Measurements from ENCODE around the gene JPH4. TPM values are rescaled to one million over a fixed set of nuclear protein-coding genes. Genes with fewer than 3 reads are reported as not detected.

The JPH4 gene
- 0.46 TPM for total RNA-seq (2013)
- 1 to 10 TPM; 2.2 to 4.1 (median 3.7) TPM for polyA plus RNA-seq
- polyA minus RNA-seq = 0.28 and 0.56 TPM in 2 replicates
- 0.25 to 2.0 (median 1.1) reads per million in 11 experiments for total RNA-seq

DNA sequence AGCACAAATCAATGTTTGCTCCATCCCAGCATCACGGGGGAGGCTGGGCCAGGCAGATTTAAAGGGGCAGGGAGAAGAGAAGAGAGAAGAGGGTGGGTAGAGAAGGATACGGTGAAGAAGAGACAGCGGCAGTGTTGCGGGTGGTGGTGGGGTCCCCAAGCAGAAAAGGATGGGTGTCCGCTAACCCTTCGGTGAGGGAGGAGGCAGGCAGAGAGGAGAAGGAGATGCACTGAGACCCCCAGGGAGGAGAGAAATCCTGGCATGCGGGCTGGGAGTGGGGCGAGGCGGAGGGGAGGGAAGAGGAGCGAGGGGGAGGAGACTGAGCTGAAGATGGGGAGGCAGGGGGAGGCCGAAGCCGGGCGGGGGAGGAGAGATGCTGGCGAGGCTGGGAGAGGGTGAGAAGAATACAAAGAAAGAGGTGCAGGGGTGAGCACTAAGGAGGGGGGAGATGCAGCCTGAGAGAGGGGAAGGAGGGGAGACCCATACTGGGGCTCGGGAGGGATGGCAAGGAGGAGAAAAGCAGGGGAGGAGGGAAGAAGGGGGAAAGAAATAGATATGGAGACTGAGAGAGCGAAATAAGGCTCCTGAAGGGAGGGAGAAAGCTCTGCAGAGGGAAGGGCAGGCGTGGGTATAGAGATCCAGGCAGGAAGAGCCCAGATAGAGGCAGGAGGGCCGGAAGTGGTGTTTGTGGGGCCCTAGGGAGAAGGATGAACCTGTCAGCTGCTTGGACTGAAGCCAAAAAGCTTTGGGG lies at the start of gene JPH4:
JPH4 (minus strand) TSS at position 231 of the 751 bp plus-strand sequence. CDS start 1,337 bp downstream, outside the sequence.
- H3K4me3 Mint-ChIP-seq = peak within 1 kb of the TSS in 1 of 2 donors; percentile 67
- no peak for DNase-seq
- Histone ChIP-seq H3K27me3 (ENCODE audit: control insufficient read depth in 2 of 2, insufficient read depth in 2 of 2, low read length in 2 of 2) (peaks cover 37 to 52% of the 10 kb centered on the region in 2 donors), H3K36me3 (replicated peaks in 1 of 2; ENCODE audit: control insufficient read depth in 1 of 2, insufficient read depth in 2 of 2, low read length in 2 of 2) (no peaks in the 10 kb centered on the region), H2AFZ (ENCODE audit: insufficient read depth, low read depth, low read length, poor library complexity, severe bottlenecking) (no peak within 1 kb of the TSS), H3K79me2 (ENCODE audit: insufficient read depth, low read length) (no peaks in the 10 kb centered on the region), H3K9ac (ENCODE audit: insufficient read depth, low read length, poor library complexity, severe bottlenecking) (no peak within 1 kb of the TSS), H4K20me1 (ENCODE audit: insufficient read depth, low read length) (no peaks in the 10 kb centered on the region), H3K4me3 (replicated peaks in 1 of 3; ENCODE audit: low read depth in 2 of 3, low read length in 3 of 3) (no peak within 1 kb of the TSS), H3K4me1 (ENCODE audit: control insufficient read depth in 1 of 2, insufficient read depth in 2 of 2, low read length in 2 of 2) (peaks cover 11 to 23% of the 10 kb centered on the region in 2 donors), H3K4me2 (replicated peaks; ENCODE audit: extremely low read depth, low read length, poor library complexity, severe bottlenecking) (no peak within 1 kb of the TSS), H3K9me3 (replicated peaks in 1 of 2; ENCODE audit: control insufficient read depth in 1 of 2, insufficient read depth in 1 of 2, low read length in 2 of 2) (peaks cover 0 to 6% of the 10 kb centered on the region in 2 donors), H3K27ac (ENCODE audit: low read depth in 1 of 2, low read length in 2 of 2) (no peak within 1 kb of the TSS)
- H3K36me3 Mint-ChIP-seq = peaks cover 3 to 7% of the 10 kb centered on the region in 2 donors
- intact Hi-C loops (cut with micrococcal nuclease) = no loop called here
- H3K9me3 Mint-ChIP-seq = peaks cover 0 to 18% (median 10%) of the 10 kb centered on the region in 7 donors
- peaks cover 11% of the 10 kb centered on the region for H3K4me1 Mint-ChIP-seq
- TF ChIP-seq, protein P1, sequence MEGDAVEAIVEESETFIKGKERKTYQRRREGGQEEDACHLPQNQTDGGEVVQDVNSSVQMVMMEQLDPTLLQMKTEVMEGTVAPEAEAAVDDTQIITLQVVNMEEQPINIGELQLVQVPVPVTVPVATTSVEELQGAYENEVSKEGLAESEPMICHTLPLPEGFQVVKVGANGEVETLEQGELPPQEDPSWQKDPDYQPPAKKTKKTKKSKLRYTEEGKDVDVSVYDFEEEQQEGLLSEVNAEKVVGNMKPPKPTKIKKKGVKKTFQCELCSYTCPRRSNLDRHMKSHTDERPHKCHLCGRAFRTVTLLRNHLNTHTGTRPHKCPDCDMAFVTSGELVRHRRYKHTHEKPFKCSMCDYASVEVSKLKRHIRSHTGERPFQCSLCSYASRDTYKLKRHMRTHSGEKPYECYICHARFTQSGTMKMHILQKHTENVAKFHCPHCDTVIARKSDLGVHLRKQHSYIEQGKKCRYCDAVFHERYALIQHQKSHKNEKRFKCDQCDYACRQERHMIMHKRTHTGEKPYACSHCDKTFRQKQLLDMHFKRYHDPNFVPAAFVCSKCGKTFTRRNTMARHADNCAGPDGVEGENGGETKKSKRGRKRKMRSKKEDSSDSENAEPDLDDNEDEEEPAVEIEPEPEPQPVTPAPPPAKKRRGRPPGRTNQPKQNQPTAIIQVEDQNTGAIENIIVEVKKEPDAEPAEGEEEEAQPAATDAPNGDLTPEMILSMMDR (IDR thresholded peaks at IDR 0.05) = no peak
- H3K27me3 Mint-ChIP-seq (ENCODE audit: low read depth in 3 of 3) = peaks cover 47 to 66% (median 62%) of the 10 kb centered on the region in 3 donors
- H3K27ac Mint-ChIP-seq = no peak within 1 kb of the TSS
- 44% methylated on average over 17 of the region's 18 CpGs for WGBS (ENCODE audit: insufficient coverage)

DNA sequence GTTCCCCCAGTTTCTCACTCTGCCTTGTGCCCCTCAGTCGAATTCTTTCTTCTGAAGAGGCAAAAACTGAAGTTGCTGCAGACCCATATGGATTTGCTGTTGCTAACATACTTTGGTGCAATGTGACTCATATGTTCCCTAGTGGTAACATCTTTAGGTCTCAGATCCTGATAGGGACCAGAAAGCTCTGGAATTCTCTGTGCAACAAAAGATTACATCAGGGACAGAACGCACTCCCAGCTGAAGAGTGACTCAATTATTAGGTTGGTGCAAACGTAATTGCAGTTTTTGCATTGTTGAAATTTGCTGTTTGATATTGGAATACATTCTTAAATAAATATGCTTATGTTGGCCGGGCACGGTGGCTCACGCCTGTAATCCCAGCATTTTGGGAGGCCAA lies 49.4 kb upstream of the JPH4 start:
- intact Hi-C loops (cut with micrococcal nuclease) = no loop called here
- no peaks in the 10 kb centered on the region for H4K20me1 ChIP-seq (ENCODE audit: insufficient read depth, low read length)
- H3K27ac Mint-ChIP-seq = no peak overlapping the region
- no peak overlapping the region for H3K4me2 ChIP-seq (replicated peaks; ENCODE audit: extremely low read depth, low read length, poor library complexity, severe bottlenecking)
- WGBS (ENCODE audit: insufficient coverage) = 100% methylated on average over 5 of the region's 6 CpGs
- no peaks in the 10 kb centered on the region for H3K27me3 ChIP-seq (ENCODE audit: control insufficient read depth in 2 of 2, insufficient read depth in 2 of 2, low read length in 2 of 2)
- H3K4me3 Mint-ChIP-seq = no peak overlapping the region
- H3K4me3 ChIP-seq (replicated peaks in 1 of 3; ENCODE audit: low read depth in 2 of 3, low read length in 3 of 3) = no peak overlapping the region
- H3K27ac ChIP-seq (ENCODE audit: low read depth in 1 of 2, low read length in 2 of 2) = no peak overlapping the region
- peaks cover 9 to 25% (median 16%) of the 10 kb centered on the region in 7 donors for H3K9me3 Mint-ChIP-seq
- TF ChIP-seq, protein P1 (IDR thresholded peaks at IDR 0.05) = no peak
- peaks cover 4 to 9% (median 8%) of the 10 kb centered on the region in 3 donors for H3K27me3 Mint-ChIP-seq (ENCODE audit: low read depth in 3 of 3)
- H3K36me3 Mint-ChIP-seq = no peaks in the 10 kb centered on the region
- no peaks in the 10 kb centered on the region for H3K4me1 ChIP-seq (ENCODE audit: control insufficient read depth in 1 of 2, insufficient read depth in 2 of 2, low read length in 2 of 2)
- H3K36me3 ChIP-seq (replicated peaks in 1 of 2; ENCODE audit: control insufficient read depth in 1 of 2, insufficient read depth in 2 of 2, low read length in 2 of 2) = no peaks in the 10 kb centered on the region
- no peak for DNase-seq
- peaks cover 11 to 16% of the 10 kb centered on the region in 2 donors for H3K9me3 ChIP-seq (replicated peaks in 1 of 2; ENCODE audit: control insufficient read depth in 1 of 2, insufficient read depth in 1 of 2, low read length in 2 of 2)
- no peaks in the 10 kb centered on the region for H3K79me2 ChIP-seq (ENCODE audit: insufficient read depth, low read length)
- H3K9ac ChIP-seq (ENCODE audit: insufficient read depth, low read length, poor library complexity, severe bottlenecking) = no peak overlapping the region
- no peak overlapping the region for H2AFZ ChIP-seq (ENCODE audit: insufficient read depth, low read depth, low read length, poor library complexity, severe bottlenecking)
- peaks cover 4% of the 10 kb centered on the region for H3K4me1 Mint-ChIP-seq

All from CD14-positive monocyte (primary cell).